ENCODE data around the gene FAM120AOS. TPM values are rescaled to one million over a fixed set of nuclear protein-coding genes. Genes with fewer than 3 reads are reported as not detected.
"Not testable (repeated sequence)": the region's sequence is repeated elsewhere in the genome, so short reads cannot be mapped to it uniquely, and the experiment has no call there.

FAM120AOS gene
- total RNA-seq, 1 donor from 2014 or later, result 31.4 TPM

DNA sequence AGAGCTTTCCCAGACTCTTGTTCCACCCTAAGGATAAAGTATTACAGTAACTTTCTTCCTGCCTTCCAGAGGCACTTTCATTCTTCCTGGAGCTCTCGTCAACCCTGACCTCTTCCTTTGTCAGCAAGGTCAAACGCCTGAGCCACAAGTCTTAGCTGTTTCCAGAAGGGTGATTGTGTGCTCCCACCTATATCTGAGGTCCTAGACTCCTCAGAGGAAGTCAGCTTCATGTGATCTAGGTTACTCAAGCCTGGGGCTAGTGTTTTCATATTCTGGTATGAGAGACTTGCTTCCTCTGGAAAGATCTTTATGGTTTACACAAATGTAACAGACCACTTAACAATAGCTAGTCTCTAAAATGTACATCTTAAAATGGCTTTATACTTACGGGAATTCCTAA is 7.3 kb downstream of the FAM120AOS start:
- no peak overlapping the region for H3K4me3 ChIP-seq (ENCODE audit: low read depth, low read length)
- no peak for DNase-seq (ENCODE audit: low read depth)
- TF ChIP-seq, protein P1, sequence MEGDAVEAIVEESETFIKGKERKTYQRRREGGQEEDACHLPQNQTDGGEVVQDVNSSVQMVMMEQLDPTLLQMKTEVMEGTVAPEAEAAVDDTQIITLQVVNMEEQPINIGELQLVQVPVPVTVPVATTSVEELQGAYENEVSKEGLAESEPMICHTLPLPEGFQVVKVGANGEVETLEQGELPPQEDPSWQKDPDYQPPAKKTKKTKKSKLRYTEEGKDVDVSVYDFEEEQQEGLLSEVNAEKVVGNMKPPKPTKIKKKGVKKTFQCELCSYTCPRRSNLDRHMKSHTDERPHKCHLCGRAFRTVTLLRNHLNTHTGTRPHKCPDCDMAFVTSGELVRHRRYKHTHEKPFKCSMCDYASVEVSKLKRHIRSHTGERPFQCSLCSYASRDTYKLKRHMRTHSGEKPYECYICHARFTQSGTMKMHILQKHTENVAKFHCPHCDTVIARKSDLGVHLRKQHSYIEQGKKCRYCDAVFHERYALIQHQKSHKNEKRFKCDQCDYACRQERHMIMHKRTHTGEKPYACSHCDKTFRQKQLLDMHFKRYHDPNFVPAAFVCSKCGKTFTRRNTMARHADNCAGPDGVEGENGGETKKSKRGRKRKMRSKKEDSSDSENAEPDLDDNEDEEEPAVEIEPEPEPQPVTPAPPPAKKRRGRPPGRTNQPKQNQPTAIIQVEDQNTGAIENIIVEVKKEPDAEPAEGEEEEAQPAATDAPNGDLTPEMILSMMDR (conservative IDR thresholded peaks at IDR 0.05; ENCODE audit: low read depth, low read length), result no peak

DNA sequence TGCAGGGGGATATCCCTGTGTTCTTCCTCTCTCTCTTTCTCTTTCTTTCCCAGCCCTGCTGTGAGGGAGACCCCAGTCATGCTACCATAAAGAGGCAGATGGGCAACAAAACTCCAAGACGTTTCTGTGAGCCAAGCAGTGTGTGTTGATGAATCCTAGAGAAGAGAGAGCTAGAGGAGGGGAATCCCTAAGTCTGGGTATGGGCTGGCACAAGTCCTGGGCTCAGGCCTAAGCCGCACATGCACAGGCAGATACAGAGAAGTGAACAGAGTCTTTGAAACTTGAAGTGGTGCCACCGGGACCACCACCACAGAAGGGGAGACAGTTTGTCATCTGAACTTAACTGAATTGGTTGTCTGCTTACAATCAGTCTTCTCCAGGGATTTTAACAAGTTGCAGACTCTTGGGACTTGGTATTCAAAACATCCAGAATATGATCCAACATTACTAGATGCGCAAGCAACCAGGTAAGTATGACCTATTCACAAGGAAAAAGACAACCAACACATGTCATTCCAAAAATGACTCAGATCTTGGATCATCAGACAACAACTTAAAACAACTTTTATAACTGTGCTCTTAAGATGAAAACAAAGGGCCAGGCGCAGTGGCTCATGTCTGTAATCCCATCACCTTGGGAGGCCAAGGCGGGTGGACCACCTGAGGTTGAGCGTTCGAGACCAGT is 12.3 kb downstream of the FAM120AOS start:
- H3K4me3 ChIP-seq (ENCODE audit: low read depth, low read length), result no peak overlapping the region
- TF ChIP-seq, protein P1 (conservative IDR thresholded peaks at IDR 0.05; ENCODE audit: low read depth, low read length), result no peak
- DNase-seq (ENCODE audit: low read depth), result no peak

DNA sequence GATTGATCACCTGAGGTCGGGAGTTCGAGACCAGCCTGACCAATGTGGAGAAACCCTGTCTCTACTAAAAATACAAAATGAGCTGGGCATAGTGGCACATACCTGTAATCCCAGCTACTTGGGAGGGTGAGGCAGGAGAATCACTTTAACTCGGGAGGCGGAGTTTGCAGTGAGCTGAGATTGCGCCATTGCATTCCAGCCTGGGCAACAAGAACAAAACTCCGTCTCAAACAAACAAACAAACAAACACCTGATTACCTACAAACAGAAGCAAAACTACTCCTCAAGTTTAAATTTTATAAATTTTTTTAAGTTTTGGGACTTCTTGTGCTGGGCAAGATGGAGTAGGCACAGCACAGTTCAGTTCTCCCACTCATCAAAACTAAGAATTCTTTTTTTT is 14.1 kb downstream of the FAM120AOS start:
- not testable (repeated sequence) for H3K4me3 ChIP-seq (ENCODE audit: low read depth, low read length); DNase-seq (ENCODE audit: low read depth)

DNA sequence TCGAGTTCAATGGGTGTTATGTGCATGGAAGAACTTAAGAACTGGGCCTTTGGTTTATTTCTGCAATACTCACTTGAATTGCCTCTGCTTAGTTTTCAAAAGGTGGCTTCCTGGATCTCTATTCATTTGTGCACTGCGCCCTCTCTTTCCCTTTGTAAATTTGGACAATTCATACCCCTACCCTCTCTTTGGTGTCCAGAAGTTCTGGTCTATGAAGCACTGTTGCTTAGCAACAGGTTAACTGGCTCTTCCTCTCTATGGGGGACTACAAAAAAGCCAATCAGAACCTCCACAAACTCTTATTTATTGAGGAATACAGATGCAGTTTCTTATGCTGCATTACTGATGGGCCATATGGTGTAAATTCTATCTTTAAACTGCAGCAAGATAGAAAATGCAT is 15.4 kb downstream of the FAM120AOS start:
- no peak for DNase-seq (ENCODE audit: low read depth)
- TF ChIP-seq, protein P1 (conservative IDR thresholded peaks at IDR 0.05; ENCODE audit: low read depth, low read length), result no peak
- no peak overlapping the region for H3K4me3 ChIP-seq (ENCODE audit: low read depth, low read length)

DNA sequence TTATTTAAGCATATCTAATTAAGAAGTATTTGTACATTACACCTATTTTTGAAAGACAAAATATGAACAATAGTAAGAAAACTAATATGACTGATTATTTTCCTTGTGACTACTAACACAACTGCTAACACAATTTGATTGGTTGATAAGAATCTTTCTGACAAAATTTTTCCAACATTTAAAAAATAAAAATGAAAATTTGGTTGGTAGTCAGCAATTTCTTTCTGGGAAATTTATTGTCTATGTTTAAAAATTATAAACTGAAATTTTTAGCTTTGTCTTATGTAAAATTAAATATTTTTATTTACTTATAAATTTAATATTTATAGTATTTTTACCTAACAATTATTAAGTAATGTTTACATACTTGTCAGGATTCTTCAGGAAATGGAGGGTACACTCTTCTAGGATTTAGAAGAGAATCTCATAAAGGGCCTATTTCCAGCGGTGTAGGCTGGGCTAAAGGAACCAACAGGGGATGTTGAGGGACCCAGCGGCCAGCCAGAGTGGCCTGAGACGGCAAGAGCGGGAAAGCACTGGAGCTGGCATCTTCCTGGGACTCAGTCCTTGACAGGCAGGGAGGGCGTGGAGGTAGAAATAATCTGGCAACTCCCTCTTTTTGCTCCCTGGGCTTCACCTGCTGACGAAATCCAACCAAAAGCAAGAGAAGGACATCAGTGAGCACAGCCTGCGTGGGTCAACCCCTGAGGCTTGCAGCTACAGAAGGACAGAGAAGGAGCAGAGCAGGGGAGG is 16.6 kb downstream of the FAM120AOS start:
- TF ChIP-seq, protein P1 (conservative IDR thresholded peaks at IDR 0.05; ENCODE audit: low read depth, low read length), result no peak
- no peak for DNase-seq (ENCODE audit: low read depth)
- no peak overlapping the region for H3K4me3 ChIP-seq (ENCODE audit: low read depth, low read length)

DNA sequence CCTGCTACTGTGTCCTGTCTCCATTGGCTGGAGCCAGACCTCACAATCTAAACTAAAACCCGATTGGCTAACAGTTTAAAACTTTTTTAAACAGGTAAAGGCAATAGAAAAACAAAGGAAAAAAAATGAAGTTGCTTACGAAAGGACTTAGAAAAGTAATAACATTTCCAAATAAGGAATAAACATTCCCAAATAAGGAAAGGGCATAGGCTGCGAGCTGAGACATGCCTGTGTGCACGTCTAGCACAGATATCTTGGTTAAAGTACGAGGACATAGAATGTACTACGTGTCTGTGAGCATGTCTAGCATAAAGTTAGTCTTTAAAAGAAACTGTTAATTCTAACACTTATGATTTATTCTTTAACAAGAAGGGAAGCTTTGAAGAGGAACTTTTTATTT is 17.2 kb downstream of the FAM120AOS start:
- DNase-seq (ENCODE audit: low read depth), result no peak
- TF ChIP-seq, protein P1 (conservative IDR thresholded peaks at IDR 0.05; ENCODE audit: low read depth, low read length), result no peak
- no peak overlapping the region for H3K4me3 ChIP-seq (ENCODE audit: low read depth, low read length)

DNA sequence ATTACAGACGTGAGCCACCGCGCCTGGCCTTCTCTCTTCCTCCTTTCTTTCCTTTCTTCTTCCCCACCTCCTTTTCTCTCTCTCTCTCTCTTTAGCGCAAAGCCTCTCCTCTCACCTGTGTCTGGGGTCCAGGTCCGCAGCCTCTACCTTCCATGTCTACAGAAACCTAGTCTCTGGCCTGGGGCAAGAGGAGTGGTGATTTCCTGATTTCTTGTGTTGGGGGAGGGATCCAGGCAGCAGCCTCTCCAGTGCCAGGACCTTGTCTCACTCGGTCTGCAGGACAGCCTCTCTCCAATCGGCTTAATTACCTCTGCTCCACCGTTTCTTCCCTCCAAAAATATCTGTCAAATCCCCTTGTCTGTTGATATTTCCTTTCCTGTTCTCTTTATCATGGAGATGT is 18.0 kb downstream of the FAM120AOS start:
- TF ChIP-seq, protein P1 (conservative IDR thresholded peaks at IDR 0.05; ENCODE audit: low read depth, low read length), result no peak
- H3K4me3 ChIP-seq (ENCODE audit: low read depth, low read length), result no peak overlapping the region
- no peak for DNase-seq (ENCODE audit: low read depth)

Measured in epithelial cell of proximal tubule (primary cell).